B cell (primary cell): Measurements from ENCODE around the gene BPIFB3. TPM values are rescaled to one million over a fixed set of nuclear protein-coding genes. Genes with fewer than 3 reads are reported as not detected.

Source experiments
- ATAC-seq: fragments of 200-7000 bp; cut with Tn5 transposase; one replicate; pipeline ENCODE4 v1.10.0; 2021; ENCODE audit warnings: low read depth, mild to moderate bottlenecking, moderate number of reproducible peaks, moderate library complexity
- CTCF ChIA-PET: fragments of 350-600 bp; sonication (Branson Sonifier 250); formaldehyde crosslinking; loops from one replicate; lab custom pipeline; 2021; ENCODE audit warnings: antibody characterized with exemption, inconsistent platforms; lab: Charles Lee
- POLR2A ChIA-PET: fragments of 350-600 bp; sonication (Branson Sonifier 250); formaldehyde crosslinking; loops from one replicate; lab custom pipeline; 2021; ENCODE audit warnings: antibody characterized with exemption; lab: Charles Lee
- DNase-seq: peaks from one replicate; pipeline ENCODE4 v3.0.0; 2013
- H2AFZ ChIP-seq: 2 replicates; pipeline ENCODE4 v1.6.1; 2012; ENCODE audit warnings: mild to moderate bottlenecking, low read depth, low read length; ENCODE audit not compliant: insufficient read depth, poor library complexity, severe bottlenecking
- H3K27ac ChIP-seq, 2 donors: 1 replicate in 1 of 2; 2 replicates in 1 of 2; pipeline ENCODE4 v1.5.1; 2012 to 2013; ENCODE audit warnings: low read length in 2 of 2, mild to moderate bottlenecking in 2 of 2, moderate library complexity in 1 of 2
- H3K27me3 ChIP-seq, 4 experiments: fragments of 200-600 bp in 1 of 4; sonication (generic) in 1 of 4; replicated peaks in 1 of 4; 1 replicate in 2 of 4; 2 replicates in 2 of 4; pipeline versions ENCODE4 v1.6.1 to v1.7.0; 2013 to 2016; ENCODE audit warnings: low read length in 3 of 4, mild to moderate bottlenecking in 2 of 4, mixed read lengths in 1 of 4, moderate library complexity in 1 of 4; ENCODE audit not compliant: insufficient read depth in 4 of 4, control insufficient read depth in 3 of 4; ENCODE audit errors: control extremely low read depth in 1 of 4
- H3K36me3 ChIP-seq, 2 experiments: replicated peaks in 1 of 2; 1 replicate in 1 of 2; 2 replicates in 1 of 2; pipeline versions ENCODE4 v1.6.1 to v1.7.1; 2013; ENCODE audit warnings: low read length in 1 of 2; ENCODE audit not compliant: insufficient read depth in 2 of 2, control insufficient read depth in 1 of 2; ENCODE audit errors: control extremely low read depth in 1 of 2, extremely low read depth in 1 of 2
- H3K4me1 ChIP-seq, 2 donors: fragments of 200-600 bp in 1 of 2; sonication (generic) in 1 of 2; 1 replicate in 1 of 2; 2 replicates in 1 of 2; pipeline versions ENCODE4 v1.5.1 to v1.6.1; 2013 to 2017; ENCODE audit warnings: low read length in 2 of 2; ENCODE audit not compliant: control insufficient read depth in 2 of 2, insufficient read depth in 2 of 2
- H3K4me2 ChIP-seq: replicated peaks from 2 replicates; pipeline ENCODE3; 2012; ENCODE audit warnings: mild to moderate bottlenecking, low read depth, low read length; ENCODE audit not compliant: poor library complexity, severe bottlenecking
- H3K4me3 ChIP-seq, 5 experiments: fragments of 200-600 bp in 1 of 5; sonication (generic) in 1 of 5; 1 replicate in 3 of 5; 2 replicates in 2 of 5; pipeline versions ENCODE4 v1.5.1 to v1.7.0; 2011 to 2016; ENCODE audit warnings: low read length in 4 of 5, mild to moderate bottlenecking in 4 of 5, low read depth in 2 of 5, control low read depth in 1 of 5, moderate library complexity in 1 of 5; ENCODE audit not compliant: insufficient read depth in 1 of 5; ENCODE audit errors: control extremely low read depth in 1 of 5, extremely low read depth in 1 of 5
- H3K79me2 ChIP-seq: fragments of 200-600 bp; sonication (generic); one replicate; pipeline ENCODE4 v1.6.0; 2016; ENCODE audit warnings: low read length; ENCODE audit not compliant: control insufficient read depth, insufficient read depth
- H3K9ac ChIP-seq: fragments of 200-600 bp; sonication (generic); 2 replicates; pipeline ENCODE4 v1.6.1; 2017; ENCODE audit warnings: mild to moderate bottlenecking, low read length, moderate library complexity
- H3K9me3 ChIP-seq, 3 donors: one replicate each; pipeline versions ENCODE4 v1.6.1 to v1.7.1; 2013; ENCODE audit warnings: low read length in 2 of 3; ENCODE audit not compliant: control insufficient read depth in 2 of 3, insufficient read depth in 1 of 3; ENCODE audit errors: control extremely low read depth in 1 of 3
- H4K20me1 ChIP-seq: 2 replicates; pipeline ENCODE4 v1.6.0; 2012; ENCODE audit warnings: mild to moderate bottlenecking, low read length; ENCODE audit not compliant: insufficient read depth, control insufficient read depth, poor library complexity, severe bottlenecking
- H3K27ac Mint-ChIP-seq: one replicate; pipeline ENCODE4 v1.8.0; 2021; ENCODE audit warnings: mixed read lengths
- H3K27me3 Mint-ChIP-seq: one replicate; pipeline ENCODE4 v1.8.0; 2021; ENCODE audit warnings: mixed read lengths
- H3K4me1 Mint-ChIP-seq: one replicate; pipeline ENCODE4 v1.8.0; 2021; ENCODE audit warnings: mixed read lengths
- H3K4me3 Mint-ChIP-seq: one replicate; pipeline ENCODE4 v1.8.0; 2021; ENCODE audit warnings: mixed read lengths
- H3K9me3 Mint-ChIP-seq: one replicate; pipeline ENCODE4 v1.8.0; 2022; ENCODE audit warnings: mixed read lengths; ENCODE audit not compliant: insufficient read depth
- CTCF ChIP-seq: fragments of 200-600 bp; IDR thresholded peaks from one replicate; pipeline ENCODE4 v1.8.0; 2022; ENCODE audit warnings: antibody characterized with exemption, mild to moderate bottlenecking
- EZH2 ChIP-seq: IDR thresholded peaks from 2 replicates; pipeline ENCODE4 v1.6.1; 2012; ENCODE audit warnings: borderline replicate concordance, low read depth, mild to moderate bottlenecking, moderate library complexity, low read length; ENCODE audit not compliant: insufficient read depth, poor library complexity, severe bottlenecking
- WGBS: methylation state at CpG from one replicate; pipeline ENCODE4 v1.1.5; 2013; ENCODE audit warnings: missing lambda C conversion rate; ENCODE audit not compliant: insufficient coverage; 5-methylcytosine and 5-hydroxymethylcytosine counted together
- intact Hi-C: fragments of 100-400 bp; cut with micrococcal nuclease; formaldehyde crosslinking; loops from one replicate; pipeline ENCODE4 v1.10.0; 2022
- polyA plus RNA-seq: library from polyadenylated mRNA; depleted of rRNA; stranded (reverse); fragments of >200 nt; gene quantifications from 2 replicates; pipeline ENCODE4 v1.2.3, GENCODE V29; 2012
- total RNA-seq, 2 donors: library from RNA; stranded (reverse); fragments of 120-200 nt in 1 of 2; gene quantifications; 1 replicate in 1 of 2; 2 replicates in 1 of 2; pipeline versions ENCODE4 v1.2.3 to v1.2.4, GENCODE V29; 2013 to 2022

BPIFB3 gene
- total and polyA plus RNA-seq, 2 donors (not counting 1 experiment from before 2014, with no cell fraction given): not detected

GRCh38 chr20:33070111-33071053, 16.7 kb downstream of the BPIFB3 start:
- H3K36me3 ChIP-seq: no peaks in the 10 kb centered on the region
- H4K20me1 ChIP-seq: no peaks in the 10 kb centered on the region
- H3K9ac ChIP-seq: no peak overlapping the region
- TF ChIP-seq EZH2 (no peak), CTCF (no peak)
- H3K4me1 Mint-ChIP-seq: no peaks in the 10 kb centered on the region
- no peaks in the 10 kb centered on the region for H3K4me1 ChIP-seq
- H3K9me3 Mint-ChIP-seq: no peaks in the 10 kb centered on the region
- no peak overlapping the region for H3K4me3 Mint-ChIP-seq
- H2AFZ ChIP-seq: no peak overlapping the region
- peaks cover 7% of the 10 kb centered on the region for H3K27me3 Mint-ChIP-seq
- ChIA-PET CTCF (no interaction called here), POLR2A (no interaction called here)
- H3K9me3 ChIP-seq: no peaks in the 10 kb centered on the region
- no peak overlapping the region for H3K27ac Mint-ChIP-seq
- DNase-seq: no peak
- H3K27ac ChIP-seq: no peak overlapping the region
- H3K4me3 ChIP-seq: no peak overlapping the region
- 75% methylated on average over 16 of the region's 19 CpGs for WGBS
- intact Hi-C loops: no loop called here
- H3K4me2 ChIP-seq: no peak overlapping the region
- no peaks in the 10 kb centered on the region for H3K27me3 ChIP-seq
- no peak for ATAC-seq
- H3K79me2 ChIP-seq: no peaks in the 10 kb centered on the region

GRCh38 chr20:33071198-33071597, 17.5 kb downstream of the BPIFB3 start:
- H2AFZ ChIP-seq: no peak overlapping the region
- H3K9me3 ChIP-seq: no peaks in the 10 kb centered on the region
- DNase-seq (no peak), ATAC-seq (no peak)
- TF ChIP-seq CTCF (no peak), EZH2 (no peak)
- no peak overlapping the region for H3K27ac Mint-ChIP-seq
- no peaks in the 10 kb centered on the region for H3K4me1 ChIP-seq
- ChIA-PET CTCF (interaction anchor here (3.5 kb wide), 1 partner anchor 169 kb away, joined by 11 read pairs; no protein-coding TSS in a partner anchor), POLR2A (no interaction called here)
- no peaks in the 10 kb centered on the region for H3K9me3 Mint-ChIP-seq
- no peak overlapping the region for H3K4me3 ChIP-seq
- H3K9ac ChIP-seq: no peak overlapping the region
- 100% methylated on average over 1 of the region's 5 CpGs for WGBS
- H3K27ac ChIP-seq: no peak overlapping the region
- no peaks in the 10 kb centered on the region for H3K36me3 ChIP-seq
- no peaks in the 10 kb centered on the region for H3K79me2 ChIP-seq
- intact Hi-C loops: no loop called here
- H4K20me1 ChIP-seq: no peaks in the 10 kb centered on the region
- H3K27me3 ChIP-seq: no peaks in the 10 kb centered on the region
- H3K4me1 Mint-ChIP-seq: no peaks in the 10 kb centered on the region
- H3K4me2 ChIP-seq: no peak overlapping the region
- H3K27me3 Mint-ChIP-seq: peaks cover 7% of the 10 kb centered on the region
- no peak overlapping the region for H3K4me3 Mint-ChIP-seq
